ENCODE results near the gene FAM78A.

GRCh38 chr9:131263701-131264100 lies 12.6 kb downstream of the FAM78A start:
- no peak for TF ChIP-seq CTCF (IDR thresholded peaks at IDR 0.05; ENCODE audit: low read depth, low read length)
- TF ChIP-seq EZH2phosphoT487 (IDR thresholded peaks at IDR 0.05; ENCODE audit: low read depth) = no peak

Measured in OCI-LY3 (cell line).